ENCODE data around the gene LDLRAD3.
"Not testable (repeated sequence)": the region's sequence is repeated elsewhere in the genome, so short reads cannot be mapped to it uniquely, and the experiment has no call there.

Gene LDLRAD3

GRCh38 chr11:35909511-35910265 lies 34.2 kb upstream of the LDLRAD3 start:
- DNase-seq (ENCODE audit: extremely low read depth, low read depth), result no peak
- TF ChIP-seq, protein P1, sequence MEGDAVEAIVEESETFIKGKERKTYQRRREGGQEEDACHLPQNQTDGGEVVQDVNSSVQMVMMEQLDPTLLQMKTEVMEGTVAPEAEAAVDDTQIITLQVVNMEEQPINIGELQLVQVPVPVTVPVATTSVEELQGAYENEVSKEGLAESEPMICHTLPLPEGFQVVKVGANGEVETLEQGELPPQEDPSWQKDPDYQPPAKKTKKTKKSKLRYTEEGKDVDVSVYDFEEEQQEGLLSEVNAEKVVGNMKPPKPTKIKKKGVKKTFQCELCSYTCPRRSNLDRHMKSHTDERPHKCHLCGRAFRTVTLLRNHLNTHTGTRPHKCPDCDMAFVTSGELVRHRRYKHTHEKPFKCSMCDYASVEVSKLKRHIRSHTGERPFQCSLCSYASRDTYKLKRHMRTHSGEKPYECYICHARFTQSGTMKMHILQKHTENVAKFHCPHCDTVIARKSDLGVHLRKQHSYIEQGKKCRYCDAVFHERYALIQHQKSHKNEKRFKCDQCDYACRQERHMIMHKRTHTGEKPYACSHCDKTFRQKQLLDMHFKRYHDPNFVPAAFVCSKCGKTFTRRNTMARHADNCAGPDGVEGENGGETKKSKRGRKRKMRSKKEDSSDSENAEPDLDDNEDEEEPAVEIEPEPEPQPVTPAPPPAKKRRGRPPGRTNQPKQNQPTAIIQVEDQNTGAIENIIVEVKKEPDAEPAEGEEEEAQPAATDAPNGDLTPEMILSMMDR (IDR thresholded peaks at IDR 0.05; ENCODE audit: low read depth, low read length), result no peak

GRCh38 chr11:35911013-35911412 lies 32.8 kb upstream of the LDLRAD3 start:
- DNase-seq (ENCODE audit: extremely low read depth, low read depth), result no peak
- TF ChIP-seq, protein P1 (IDR thresholded peaks at IDR 0.05; ENCODE audit: low read depth, low read length), result no peak

DNA sequence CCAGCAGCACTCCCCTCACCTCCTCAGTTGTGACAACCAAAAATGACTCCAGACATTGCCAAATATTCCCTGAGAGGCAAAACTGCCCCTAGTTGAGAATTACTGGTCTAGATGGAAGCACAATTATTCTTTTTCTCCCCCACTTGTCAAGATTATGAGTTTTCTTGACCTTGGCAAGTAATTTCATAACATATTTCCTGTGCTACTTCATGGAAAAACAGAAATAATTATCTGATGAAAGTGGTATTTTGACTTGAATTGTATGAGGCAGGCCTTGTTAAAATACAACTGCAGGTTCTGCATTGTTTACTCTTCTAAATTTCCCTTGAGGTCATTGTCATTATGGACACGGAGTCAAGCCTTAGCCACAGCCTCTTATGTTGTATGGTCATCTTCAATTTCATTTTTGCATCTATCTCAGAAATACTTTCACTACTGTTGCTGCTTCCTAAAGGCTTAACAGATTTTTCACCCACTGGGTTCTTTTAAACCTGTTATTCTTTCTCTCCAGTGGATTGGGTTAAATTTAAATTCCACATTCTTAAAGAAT lies 32.2 kb upstream of the LDLRAD3 start:
- TF ChIP-seq, protein P1 (IDR thresholded peaks at IDR 0.05; ENCODE audit: low read depth, low read length), result no peak
- no peak for DNase-seq (ENCODE audit: extremely low read depth, low read depth)

DNA sequence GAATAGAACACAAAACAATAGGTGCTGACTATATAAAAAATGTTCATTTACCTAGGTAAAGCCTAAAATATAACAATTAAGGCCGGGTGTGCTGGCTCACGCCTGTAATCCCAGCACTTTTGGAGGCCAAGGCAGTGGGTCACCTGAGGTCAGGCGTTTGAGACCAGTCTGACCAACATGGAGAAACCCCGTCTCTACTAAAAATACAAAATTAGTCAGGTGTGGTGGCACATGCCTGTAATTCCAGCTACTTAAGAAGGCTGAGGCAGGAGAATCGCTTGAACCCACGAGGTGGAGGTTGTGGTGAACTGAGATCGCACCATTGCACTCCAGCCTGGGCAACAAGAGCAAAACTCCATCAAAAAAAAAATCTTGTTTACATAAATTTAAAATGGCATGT lies 31.4 kb upstream of the LDLRAD3 start:
- DNase-seq (ENCODE audit: extremely low read depth, low read depth), result not testable (repeated sequence)

GRCh38 chr11:35912883-35913624 lies 30.8 kb upstream of the LDLRAD3 start:
- TF ChIP-seq, protein P1 (IDR thresholded peaks at IDR 0.05; ENCODE audit: low read depth, low read length), result no peak

GRCh38 chr11:35914816-35915215 lies 29.0 kb upstream of the LDLRAD3 start:
- DNase-seq (ENCODE audit: extremely low read depth, low read depth), result no peak
- TF ChIP-seq, protein P1 (IDR thresholded peaks at IDR 0.05; ENCODE audit: low read depth, low read length), result no peak

More at GRCh38 chr11:35912883-35913624, 30.8 kb upstream of the LDLRAD3 start:
- no peak for DNase-seq (ENCODE audit: extremely low read depth, low read depth)

GRCh38 chr11:35916270-35916669 lies 27.6 kb upstream of the LDLRAD3 start:
- DNase-seq (ENCODE audit: extremely low read depth, low read depth), result no peak
- TF ChIP-seq, protein P1 (IDR thresholded peaks at IDR 0.05; ENCODE audit: low read depth, low read length), result no peak
